ENCODE measurements around the gene POLG.

Gene POLG

GRCh38 chr15:89361451-89362202 is 27.0 kb upstream of the POLG start:
- Histone ChIP-seq H3K36me3 (ENCODE audit: control insufficient read depth, insufficient read depth, low read length) (no peaks in the 10 kb centered on the region), H3K9ac (ENCODE audit: low read depth, low read length) (no peak overlapping the region), H3K4me3 (ENCODE audit: low read depth, low read length) (no peak overlapping the region), H3K27me3 (ENCODE audit: control insufficient read depth, insufficient read depth, low read length) (peaks cover 100% of the 10 kb centered on the region), H3K27ac (ENCODE audit: low read depth, low read length) (no peak overlapping the region), H3K9me3 (ENCODE audit: control insufficient read depth, insufficient read depth, low read length) (no peaks in the 10 kb centered on the region), H3K4me1 (ENCODE audit: control insufficient read depth, insufficient read depth, low read length) (peaks cover 14% of the 10 kb centered on the region)

GRCh38 chr15:89360294-89360971 is 25.8 kb upstream of the POLG start:
- no peaks in the 10 kb centered on the region for H3K9me3 ChIP-seq (ENCODE audit: control insufficient read depth, insufficient read depth, low read length)
- H3K36me3 ChIP-seq (ENCODE audit: control insufficient read depth, insufficient read depth, low read length), result no peaks in the 10 kb centered on the region
- H3K4me1 ChIP-seq (ENCODE audit: control insufficient read depth, insufficient read depth, low read length), result peaks cover 17% of the 10 kb centered on the region
- H3K9ac ChIP-seq (ENCODE audit: low read depth, low read length), result no peak overlapping the region
- 0 out of 2 replicates have a peak overlapping the region, but pooled peaks have one; percentile 9 for H3K4me3 ChIP-seq (ENCODE audit: low read depth, low read length)
- H3K27ac ChIP-seq (ENCODE audit: low read depth, low read length), result no peak overlapping the region
- H3K27me3 ChIP-seq (ENCODE audit: control insufficient read depth, insufficient read depth, low read length), result peaks cover 100% of the 10 kb centered on the region

- Histone ChIP-seq H3K4me1 (ENCODE audit: control insufficient read depth, insufficient read depth, low read length) (peaks cover 17% of the 10 kb centered on the region), H3K9me3 (ENCODE audit: control insufficient read depth, insufficient read depth, low read length) (no peaks in the 10 kb centered on the region), H3K27me3 (ENCODE audit: control insufficient read depth, insufficient read depth, low read length) (peaks cover 98% of the 10 kb centered on the region), H3K9ac (ENCODE audit: low read depth, low read length) (no peak overlapping the region), H3K36me3 (ENCODE audit: control insufficient read depth, insufficient read depth, low read length) (no peaks in the 10 kb centered on the region), H3K4me3 (ENCODE audit: low read depth, low read length) (no peak overlapping the region), H3K27ac (ENCODE audit: low read depth, low read length) (no peak overlapping the region)
These were observed 25.1 kb upstream of the POLG start for GRCh38 chr15:89359471-89360293.

GRCh38 chr15:89358755-89359439 is 24.3 kb upstream of the POLG start:
- Histone ChIP-seq H3K4me1 (ENCODE audit: control insufficient read depth, insufficient read depth, low read length) (peaks cover 17% of the 10 kb centered on the region), H3K9ac (ENCODE audit: low read depth, low read length) (no peak overlapping the region), H3K27ac (ENCODE audit: low read depth, low read length) (no peak overlapping the region), H3K36me3 (ENCODE audit: control insufficient read depth, insufficient read depth, low read length) (no peaks in the 10 kb centered on the region), H3K4me3 (ENCODE audit: low read depth, low read length) (peak overlapping the region; percentile 58), H3K9me3 (ENCODE audit: control insufficient read depth, insufficient read depth, low read length) (no peaks in the 10 kb centered on the region), H3K27me3 (ENCODE audit: control insufficient read depth, insufficient read depth, low read length) (peaks cover 96% of the 10 kb centered on the region)

GRCh38 chr15:89358435-89358754 is 23.8 kb upstream of the POLG start:
- H3K4me1 ChIP-seq (ENCODE audit: control insufficient read depth, insufficient read depth, low read length), result peaks cover 17% of the 10 kb centered on the region
- H3K27me3 ChIP-seq (ENCODE audit: control insufficient read depth, insufficient read depth, low read length), result peaks cover 94% of the 10 kb centered on the region
- no peak overlapping the region for H3K27ac ChIP-seq (ENCODE audit: low read depth, low read length)
- no peaks in the 10 kb centered on the region for H3K9me3 ChIP-seq (ENCODE audit: control insufficient read depth, insufficient read depth, low read length)
- H3K9ac ChIP-seq (ENCODE audit: low read depth, low read length), result no peak overlapping the region
- H3K36me3 ChIP-seq (ENCODE audit: control insufficient read depth, insufficient read depth, low read length), result no peaks in the 10 kb centered on the region
- no peak overlapping the region; the same call in 1 of the 2 replicates for H3K4me3 ChIP-seq (ENCODE audit: low read depth, low read length)

GRCh38 chr15:89356634-89357298 is 22.1 kb upstream of the POLG start:
- Histone ChIP-seq H3K4me3 (ENCODE audit: low read depth, low read length) (no peak overlapping the region), H3K27me3 (ENCODE audit: control insufficient read depth, insufficient read depth, low read length) (peaks cover 81% of the 10 kb centered on the region), H3K9ac (ENCODE audit: low read depth, low read length) (no peak overlapping the region), H3K27ac (ENCODE audit: low read depth, low read length) (no peak overlapping the region), H3K9me3 (ENCODE audit: control insufficient read depth, insufficient read depth, low read length) (no peaks in the 10 kb centered on the region), H3K4me1 (ENCODE audit: control insufficient read depth, insufficient read depth, low read length) (peaks cover 17% of the 10 kb centered on the region), H3K36me3 (ENCODE audit: control insufficient read depth, insufficient read depth, low read length) (no peaks in the 10 kb centered on the region)

GRCh38 chr15:89353991-89354390 is 19.4 kb upstream of the POLG start:
- Histone ChIP-seq H3K4me1 (ENCODE audit: control insufficient read depth, insufficient read depth, low read length) (0 out of 2 replicates have a peak, but pooled peaks cover 2% of the 10 kb centered on the region), H3K4me3 (ENCODE audit: low read depth, low read length) (no peak overlapping the region), H3K27ac (ENCODE audit: low read depth, low read length) (no peak overlapping the region), H3K36me3 (ENCODE audit: control insufficient read depth, insufficient read depth, low read length) (no peaks in the 10 kb centered on the region), H3K9me3 (ENCODE audit: control insufficient read depth, insufficient read depth, low read length) (no peaks in the 10 kb centered on the region), H3K27me3 (ENCODE audit: control insufficient read depth, insufficient read depth, low read length) (peaks cover 54% of the 10 kb centered on the region), H3K9ac (ENCODE audit: low read depth, low read length) (no peak overlapping the region)

- Histone ChIP-seq H3K9ac (ENCODE audit: low read depth, low read length) (no peak overlapping the region), H3K4me3 (ENCODE audit: low read depth, low read length) (no peak overlapping the region)
These were observed 17.9 kb upstream of the POLG start for GRCh38 chr15:89352476-89352875.

GRCh38 chr15:89349206-89349558 is 14.6 kb upstream of the POLG start:
- Histone ChIP-seq H3K9ac (ENCODE audit: low read depth, low read length) (no peak overlapping the region), H3K4me3 (ENCODE audit: low read depth, low read length) (no peak overlapping the region), H3K27me3 (ENCODE audit: control insufficient read depth, insufficient read depth, low read length) (peaks cover 9% of the 10 kb centered on the region), H3K36me3 (ENCODE audit: control insufficient read depth, insufficient read depth, low read length) (no peaks in the 10 kb centered on the region), H3K9me3 (ENCODE audit: control insufficient read depth, insufficient read depth, low read length) (no peaks in the 10 kb centered on the region), H3K4me1 (ENCODE audit: control insufficient read depth, insufficient read depth, low read length) (peaks cover 5% of the 10 kb centered on the region; the same call in 1 of the 2 replicates), H3K27ac (ENCODE audit: low read depth, low read length) (no peak overlapping the region)

More at GRCh38 chr15:89352476-89352875, 17.9 kb upstream of the POLG start:
- Histone ChIP-seq H3K9me3 (ENCODE audit: control insufficient read depth, insufficient read depth, low read length) (no peaks in the 10 kb centered on the region), H3K27me3 (ENCODE audit: control insufficient read depth, insufficient read depth, low read length) (peaks cover 38% of the 10 kb centered on the region), H3K4me1 (ENCODE audit: control insufficient read depth, insufficient read depth, low read length) (0 out of 2 replicates have a peak, but pooled peaks cover 2% of the 10 kb centered on the region), H3K27ac (ENCODE audit: low read depth, low read length) (no peak overlapping the region), H3K36me3 (ENCODE audit: control insufficient read depth, insufficient read depth, low read length) (no peaks in the 10 kb centered on the region)

GRCh38 chr15:89346516-89347231 is 12.1 kb upstream of the POLG start:
- Histone ChIP-seq H3K27ac (ENCODE audit: low read depth, low read length) (no peak overlapping the region), H3K4me1 (ENCODE audit: control insufficient read depth, insufficient read depth, low read length) (peaks cover 5% of the 10 kb centered on the region; the same call in 1 of the 2 replicates), H3K9me3 (ENCODE audit: control insufficient read depth, insufficient read depth, low read length) (no peaks in the 10 kb centered on the region), H3K27me3 (ENCODE audit: control insufficient read depth, insufficient read depth, low read length) (no peaks in the 10 kb centered on the region), H3K4me3 (ENCODE audit: low read depth, low read length) (no peak overlapping the region), H3K9ac (ENCODE audit: low read depth, low read length) (no peak overlapping the region), H3K36me3 (ENCODE audit: control insufficient read depth, insufficient read depth, low read length) (no peaks in the 10 kb centered on the region)
